Glutamatergic neuron (in vitro differentiated cells): ENCODE data around the gene CARD19. TPM values are rescaled to one million over a fixed set of nuclear protein-coding genes. Genes with fewer than 3 reads are reported as not detected.

ENCODE experiments used
- DNase-seq: peaks from one replicate; pipeline ENCODE4 v3.0.0; 2022
- H3K27ac Mint-ChIP-seq: one replicate; pipeline ENCODE4 v1.8.0; 2020; ENCODE audit warnings: mild to moderate bottlenecking, mixed read lengths, inconsistent platforms; ENCODE audit not compliant: unreplicated experiment
- H3K27me3 Mint-ChIP-seq: one replicate; pipeline ENCODE4 v1.8.0; 2020; ENCODE audit warnings: mild to moderate bottlenecking, moderate library complexity, mixed read lengths, inconsistent platforms; ENCODE audit not compliant: unreplicated experiment
- H3K36me3 Mint-ChIP-seq: one replicate; pipeline ENCODE4 v1.8.0; 2020; ENCODE audit warnings: mild to moderate bottlenecking, mixed read lengths, inconsistent platforms; ENCODE audit not compliant: unreplicated experiment
- H3K4me1 Mint-ChIP-seq: one replicate; pipeline ENCODE4 v1.8.0; 2020; ENCODE audit warnings: mild to moderate bottlenecking, low read depth, mixed read lengths, inconsistent platforms; ENCODE audit not compliant: unreplicated experiment
- H3K4me3 Mint-ChIP-seq: one replicate; pipeline ENCODE4 v1.8.0; 2020; ENCODE audit warnings: mild to moderate bottlenecking, mixed read lengths, inconsistent platforms; ENCODE audit not compliant: unreplicated experiment
- H3K9me3 Mint-ChIP-seq: one replicate; pipeline ENCODE4 v1.8.0; 2020; ENCODE audit warnings: mild to moderate bottlenecking, moderate library complexity, mixed read lengths, inconsistent platforms; ENCODE audit not compliant: unreplicated experiment
- CTCF ChIP-seq: fragments of 200-600 bp; sonication (generic); IDR thresholded peaks from one replicate; pipeline ENCODE4 v1.5.0; 2021; ENCODE audit not compliant: partially characterized antibody, unreplicated experiment
- total RNA-seq: library from RNA; stranded (reverse); fragmentation: NEBNext Ultra II Directional; extraction: Animal tissue kit (Norgen Biotek cat#: 25700); gene quantifications from one replicate; pipeline ENCODE4 v1.2.1, GENCODE V29; 2021; ENCODE audit not compliant: unreplicated experiment

CARD19 gene
- total RNA-seq, 1 donor from 2014 or later = 55.8 TPM

GRCh38 chr9:93079371-93079770 is 16.6 kb upstream of the CARD19 start:
- no peak overlapping the region for H3K27ac Mint-ChIP-seq
- no peak overlapping the region for H3K4me3 Mint-ChIP-seq
- peaks cover 5% of the 10 kb centered on the region for H3K27me3 Mint-ChIP-seq
- H3K9me3 Mint-ChIP-seq = no peaks in the 10 kb centered on the region
- no peak for TF ChIP-seq CTCF
- H3K4me1 Mint-ChIP-seq = no peaks in the 10 kb centered on the region
- DNase-seq = no peak
- H3K36me3 Mint-ChIP-seq = no peaks in the 10 kb centered on the region

DNA sequence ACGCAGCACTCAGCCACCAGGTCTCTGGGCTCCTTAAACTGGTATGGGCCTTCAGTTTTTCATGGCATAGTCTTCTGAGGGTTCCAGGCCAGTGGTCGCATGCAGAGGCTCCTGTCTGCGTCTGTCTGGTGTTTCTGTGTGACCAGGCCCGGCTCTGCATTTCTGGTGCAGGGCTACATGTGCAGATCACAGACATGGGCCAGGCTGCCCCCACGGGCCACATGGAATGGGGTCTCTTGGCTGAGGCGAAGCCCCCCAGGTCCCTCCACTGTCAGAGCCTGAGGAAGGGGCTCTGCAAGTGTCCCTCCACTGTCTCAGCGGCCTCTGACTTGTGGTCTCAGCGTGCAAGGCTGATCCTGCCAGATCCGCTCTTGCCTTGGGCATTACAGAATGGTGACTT is 15.6 kb upstream of the CARD19 start:
- H3K36me3 Mint-ChIP-seq = no peaks in the 10 kb centered on the region
- DNase-seq = no peak
- TF ChIP-seq CTCF = no peak
- no peaks in the 10 kb centered on the region for H3K4me1 Mint-ChIP-seq
- H3K27me3 Mint-ChIP-seq = peaks cover 5% of the 10 kb centered on the region
- H3K9me3 Mint-ChIP-seq = no peaks in the 10 kb centered on the region
- no peak overlapping the region for H3K4me3 Mint-ChIP-seq
- H3K27ac Mint-ChIP-seq = no peak overlapping the region

DNA sequence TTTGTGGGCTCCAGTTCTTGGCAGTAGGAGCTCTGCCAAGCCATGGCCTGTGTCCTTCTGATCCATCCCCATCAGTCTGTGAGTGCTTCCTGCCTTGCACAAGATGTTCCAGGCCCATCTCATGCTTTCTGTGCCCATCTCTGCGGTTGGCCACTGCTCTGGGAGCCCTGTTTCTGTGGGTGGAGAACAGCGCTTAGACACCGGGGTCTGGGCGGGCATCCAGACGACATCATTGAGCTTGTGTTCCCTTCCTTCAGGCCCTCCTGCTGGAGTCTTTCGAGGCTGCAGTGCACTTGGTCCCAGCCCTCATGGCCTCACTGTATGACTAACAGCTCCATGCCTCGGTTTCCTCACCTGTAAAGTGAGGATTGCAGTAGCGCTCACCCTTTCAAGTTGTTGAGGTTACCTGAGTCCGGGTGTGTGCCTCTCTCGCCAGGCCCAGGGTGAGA is 14.9 kb upstream of the CARD19 start:
- no peak for DNase-seq
- Mint-ChIP-seq H3K27me3 (peaks cover 5% of the 10 kb centered on the region), H3K4me3 (no peak overlapping the region), H3K9me3 (no peaks in the 10 kb centered on the region), H3K27ac (no peak overlapping the region), H3K36me3 (no peaks in the 10 kb centered on the region), H3K4me1 (no peaks in the 10 kb centered on the region)
- no peak for TF ChIP-seq CTCF

DNA sequence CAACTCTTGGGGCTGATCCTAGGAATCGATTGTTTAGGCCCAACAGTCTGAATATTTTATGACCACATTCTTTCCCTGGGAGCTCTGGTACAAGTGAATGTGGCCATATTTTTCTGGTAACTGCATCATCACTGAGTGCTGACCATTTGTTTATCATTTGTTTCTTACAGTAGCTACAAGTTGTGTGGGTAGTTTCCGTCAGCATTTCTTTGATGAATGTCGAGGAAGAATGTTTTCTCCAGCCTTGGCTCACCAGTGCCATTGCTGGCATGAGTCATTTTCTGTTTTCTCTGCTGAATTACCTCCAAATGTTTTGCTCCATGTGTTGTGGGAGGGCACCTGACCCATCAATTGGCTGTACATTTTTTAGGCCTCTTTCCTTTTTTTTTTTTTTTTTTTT is 14.1 kb upstream of the CARD19 start:
- TF ChIP-seq CTCF = no peak
- H3K9me3 Mint-ChIP-seq = no peaks in the 10 kb centered on the region
- no peak overlapping the region for H3K27ac Mint-ChIP-seq

GRCh38 chr9:93082841-93083411 is 13.1 kb upstream of the CARD19 start:
- DNase-seq = no peak
- no peaks in the 10 kb centered on the region for H3K9me3 Mint-ChIP-seq
- H3K27ac Mint-ChIP-seq = no peak overlapping the region
- H3K4me3 Mint-ChIP-seq = no peak overlapping the region
- no peak for TF ChIP-seq CTCF
- H3K4me1 Mint-ChIP-seq = no peaks in the 10 kb centered on the region
- no peaks in the 10 kb centered on the region for H3K36me3 Mint-ChIP-seq
- H3K27me3 Mint-ChIP-seq = peaks cover 8% of the 10 kb centered on the region

More for the DNA sequence above, 14.1 kb upstream of the CARD19 start:
- no peaks in the 10 kb centered on the region for H3K4me1 Mint-ChIP-seq
- no peaks in the 10 kb centered on the region for H3K36me3 Mint-ChIP-seq
- no peak overlapping the region for H3K4me3 Mint-ChIP-seq
- no peak for DNase-seq
- peaks cover 7% of the 10 kb centered on the region for H3K27me3 Mint-ChIP-seq
